Measurements from ENCODE around the gene HDAC4. TPM values are rescaled to one million over a fixed set of nuclear protein-coding genes. Genes with fewer than 3 reads are reported as not detected.

HDAC4 gene
- total and polyA plus RNA-seq, 2 of the 8 experiments (the other 6 are each of a cell fraction or from before 2014, with no cell fraction given): 15.4 to 31.5 TPM

DNA sequence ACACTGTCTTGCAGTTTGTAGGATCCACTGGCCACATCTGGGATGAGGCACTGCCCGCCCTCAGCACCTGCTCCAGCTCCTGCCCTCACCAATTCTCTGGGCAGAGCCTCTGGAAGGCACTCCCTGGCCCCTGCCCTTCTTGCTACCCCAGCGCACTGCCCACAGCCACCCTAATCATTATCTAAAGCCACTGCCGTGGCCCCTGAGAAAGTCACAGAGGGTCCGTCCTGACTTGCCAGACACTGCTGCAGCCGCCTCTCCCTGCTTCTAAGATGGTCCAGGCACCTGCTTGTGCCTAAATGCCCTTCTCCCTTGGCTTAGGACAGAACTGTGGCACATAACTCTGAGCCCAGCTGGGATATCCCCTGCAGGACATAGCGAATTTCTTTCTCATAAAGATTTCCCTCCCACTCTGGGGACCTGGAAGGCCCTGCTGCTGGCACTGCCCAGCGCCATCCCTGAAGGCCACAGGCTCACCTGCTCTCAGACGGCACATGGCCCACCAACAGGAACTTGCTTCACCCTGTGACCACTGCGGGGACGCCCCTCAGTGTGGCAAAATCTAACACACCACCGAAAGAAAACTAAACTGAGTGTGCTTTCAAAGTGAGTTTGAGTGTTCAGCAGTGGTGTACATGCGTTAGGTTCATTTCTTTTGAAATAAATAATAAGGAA, 244.9 kb downstream of the HDAC4 start:
- no peak overlapping the region for H2BK20ac ChIP-seq (ENCODE audit: low read length)
- peaks cover 2 to 10% (median 3%) of the 10 kb centered on the region in 4 experiments; a peak in 6 of 8 replicates for H3K36me3 ChIP-seq (ENCODE audit: control insufficient read depth in 2 of 4, insufficient read depth in 4 of 4, low read length in 3 of 4)
- H2BK12ac ChIP-seq (ENCODE audit: low read depth, low read length): no peak overlapping the region
- peaks cover 7% of the 10 kb centered on the region; the same call in 1 of the 2 replicates for H3K23me2 ChIP-seq (ENCODE audit: low read depth, low read length)
- no peak overlapping the region for H3K23ac ChIP-seq (ENCODE audit: insufficient read length)
- H2BK120ac ChIP-seq (replicated peaks; ENCODE audit: low read depth, low read length): no peak overlapping the region
- DNase-seq (ENCODE audit: low read depth in 1 of 2, low spot score in 2 of 2): no peak
- no peak overlapping the region for H3K4me3 ChIP-seq (ENCODE audit: extremely low read depth in 1 of 4, insufficient read depth in 2 of 4, low read depth in 3 of 4, low read length in 4 of 4)
- no peak overlapping the region for H4K5ac ChIP-seq (ENCODE audit: insufficient read length, low read depth, low read length)
- FAIRE-seq: no peak
- no peak overlapping the region for H3K4me2 ChIP-seq (ENCODE audit: insufficient read depth in 1 of 2, low read depth in 2 of 2, low read length in 2 of 2)
- no peaks in the 10 kb centered on the region for H3K4me1 ChIP-seq (replicated peaks in 1 of 4; ENCODE audit: control insufficient read depth in 3 of 4, insufficient read depth in 4 of 4, low read length in 3 of 4)
- no peaks in the 10 kb centered on the region for H3K27me3 ChIP-seq (replicated peaks in 1 of 4; ENCODE audit: control insufficient read depth in 3 of 4, extremely low read depth in 1 of 4, insufficient read depth in 3 of 4, low read length in 3 of 4)
- no peak overlapping the region for H2BK5ac ChIP-seq (ENCODE audit: low read depth, low read length)
- no peaks in the 10 kb centered on the region for H3K79me1 ChIP-seq (ENCODE audit: low read depth, low read length)
- H3K9ac ChIP-seq (replicated peaks in 1 of 4; ENCODE audit: extremely low read depth in 1 of 4, low read depth in 3 of 4, low read length in 3 of 4): no peak overlapping the region
- 94% methylated on average over 12 of the region's 12 CpGs; no CpG with 5 or more reads in 1 of the 2 experiments for WGBS, 2 experiments (ENCODE audit: extremely low coverage in 1 of 2, insufficient coverage in 1 of 2, insufficient read length in 1 of 2, insufficient replicate concordance in 2 of 2, low coverage in 1 of 2, low lambda C conversion rate in 2 of 2, missing lambda C conversion rate in 1 of 2)
- no peak overlapping the region for H2AK5ac ChIP-seq (ENCODE audit: low read depth, low read length)
- no peak overlapping the region for H3K18ac ChIP-seq (ENCODE audit: extremely low read depth, low read length)
- peaks cover 0 to 7% of the 10 kb centered on the region in 2 experiments for H4K20me1 ChIP-seq (replicated peaks in 1 of 2; ENCODE audit: control insufficient read depth in 1 of 2, insufficient read depth in 2 of 2, low read length in 2 of 2)
- POLR2A ChIA-PET (ENCODE audit: partially characterized antibody): no interaction called here
- H2BK15ac ChIP-seq (ENCODE audit: low read length): no peak overlapping the region
- no peak overlapping the region for H3K4ac ChIP-seq (replicated peaks; ENCODE audit: insufficient read length, low read depth, low read length)
- H3K56ac ChIP-seq (replicated peaks; ENCODE audit: insufficient read length, low read depth, low read length): no peak overlapping the region
- H3K27ac ChIP-seq (ENCODE audit: low read depth, low read length): no peak overlapping the region
- H4K8ac ChIP-seq (ENCODE audit: extremely low read depth, insufficient read depth, low read length): no peak overlapping the region
- H3K79me2 ChIP-seq (ENCODE audit: control insufficient read depth in 1 of 2, insufficient read depth in 2 of 2, low read length in 2 of 2): no peaks in the 10 kb centered on the region
- no peak overlapping the region for H3K14ac ChIP-seq (ENCODE audit: insufficient read length)
- no peaks in the 10 kb centered on the region for H3K9me3 ChIP-seq (ENCODE audit: insufficient read depth in 2 of 2, low read depth in 1 of 2, low read length in 1 of 2)
- no peak overlapping the region for H2AFZ ChIP-seq (ENCODE audit: low read length)
- H4K91ac ChIP-seq (replicated peaks; ENCODE audit: insufficient read length, low read length): no peak overlapping the region
- CTCF ChIA-PET (ENCODE audit: partially characterized antibody): interaction anchor here (0.6 to 2.4 kb wide), 4 partner anchors 11 to 383 kb away, joined by 3 to 19 read pairs (median 3); no protein-coding TSS in a partner anchor
- TF ChIP-seq TAF7 (optimal IDR thresholded peaks at IDR 0.05; ENCODE audit: borderline replicate concordance, low read depth, low read length) (no peak), SP1 (IDR thresholded peaks at IDR 0.05; ENCODE audit: low read depth, low read length) (no peak), SIRT6 (IDR thresholded peaks at IDR 0.05; ENCODE audit: low read length) (no peak), TAF1 (IDR thresholded peaks at IDR 0.05; ENCODE audit: low read depth, low read length) (no peak), KDM4A (IDR thresholded peaks at IDR 0.05; ENCODE audit: low read depth, low read length, severe bottlenecking) (no peak), GTF2F1 (IDR thresholded peaks at IDR 0.05; ENCODE audit: borderline replicate concordance, low read depth, low read length) (no peak)

Measured in H1 (cell line).